ENCODE results near the gene ATP9A.

The ATP9A gene

GRCh38 chr20:51710361-51710894, 57.8 kb downstream of the ATP9A start:
- Histone ChIP-seq H4K20me1 (no peaks in the 10 kb centered on the region), H3K27me3 (no peaks in the 10 kb centered on the region), H3K4me1 (no peaks in the 10 kb centered on the region), H3K36me3 (no peaks in the 10 kb centered on the region), H3K27ac (no peak overlapping the region), H3K9ac (no peak overlapping the region), H3K4me2 (no peak overlapping the region), H3K4me3 (no peak overlapping the region), H3K9me3 (replicated peaks in 1 of 11) (no peaks in the 10 kb centered on the region)
- no peak for TF ChIP-seq Cebpa-rat (IDR thresholded peaks at IDR 0.05)

GRCh38 chr20:51705400-51705799, 62.8 kb downstream of the ATP9A start:
- H3K9ac ChIP-seq, result no peak overlapping the region
- no peaks in the 10 kb centered on the region for H3K27me3 ChIP-seq
- no peak overlapping the region for H3K4me2 ChIP-seq
- no peak for TF ChIP-seq Cebpa-rat (IDR thresholded peaks at IDR 0.05)
- H3K36me3 ChIP-seq, result no peaks in the 10 kb centered on the region
- H3K9me3 ChIP-seq (replicated peaks in 1 of 11), result no peaks in the 10 kb centered on the region
- H4K20me1 ChIP-seq, result no peaks in the 10 kb centered on the region
- H3K4me1 ChIP-seq, result peaks cover 18 to 36% (median 32%) of the 10 kb centered on the region in 10 experiments
- H3K27ac ChIP-seq, result no peak overlapping the region
- no peak overlapping the region for H3K4me3 ChIP-seq

- Histone ChIP-seq H3K9ac (no peak overlapping the region), H4K20me1 (no peaks in the 10 kb centered on the region), H3K4me1 (peaks cover 18 to 38% (median 34%) of the 10 kb centered on the region in 10 experiments), H3K4me2 (peak overlapping the region; percentile 49 to 74 (median 61); a peak in 21 of 22 replicates), H3K4me3 (no peak overlapping the region), H3K9me3 (replicated peaks in 1 of 11) (no peaks in the 10 kb centered on the region), H3K36me3 (no peaks in the 10 kb centered on the region), H3K27ac (peak overlapping the region in 6 of 11 experiments; percentile 8 to 57 (median 41); a peak in 7 of 22 replicates), H3K27me3 (no peaks in the 10 kb centered on the region)
- TF ChIP-seq Cebpa-rat (IDR thresholded peaks at IDR 0.05), result no peak
Measured at GRCh38 chr20:51703400-51704287, 64.5 kb downstream of the ATP9A start.

- H3K4me1 ChIP-seq, result peaks cover 29 to 49% (median 45%) of the 10 kb centered on the region in 10 experiments
Measured at GRCh38 chr20:51702556-51702955, 65.6 kb downstream of the ATP9A start.

GRCh38 chr20:51700809-51701285, 67.3 kb downstream of the ATP9A start:
- Histone ChIP-seq H3K36me3 (no peaks in the 10 kb centered on the region), H3K9ac (no peak overlapping the region), H3K4me3 (no peak overlapping the region), H3K27ac (no peak overlapping the region), H3K9me3 (replicated peaks in 1 of 11) (no peaks in the 10 kb centered on the region), H3K4me1 (peaks cover 46 to 66% (median 62%) of the 10 kb centered on the region in 10 experiments), H3K27me3 (no peaks in the 10 kb centered on the region), H4K20me1 (no peaks in the 10 kb centered on the region), H3K4me2 (no peak overlapping the region)
- no peak for TF ChIP-seq Cebpa-rat (IDR thresholded peaks at IDR 0.05)

More at GRCh38 chr20:51702556-51702955, 65.6 kb downstream of the ATP9A start:
- Histone ChIP-seq H3K27ac (peak overlapping the region; percentile 8 to 57 (median 37); a peak in 14 of 22 replicates), H3K4me2 (peak overlapping the region; percentile 49 to 74 (median 61)), H3K36me3 (no peaks in the 10 kb centered on the region), H4K20me1 (no peaks in the 10 kb centered on the region), H3K27me3 (no peaks in the 10 kb centered on the region), H3K9me3 (replicated peaks in 1 of 11) (no peaks in the 10 kb centered on the region), H3K4me3 (no peak overlapping the region), H3K9ac (peak overlapping the region in 6 of 11 experiments; percentile 3 to 47 (median 27); a peak in 4 of 22 replicates)
- TF ChIP-seq Cebpa-rat (IDR thresholded peaks at IDR 0.05), result no peak

- Histone ChIP-seq H4K20me1 (no peaks in the 10 kb centered on the region), H3K9ac (no peak overlapping the region), H3K4me2 (peak overlapping the region in 8 of 11 experiments; percentile 77 to 93 (median 86); a peak in 16 of 22 replicates), H3K36me3 (no peaks in the 10 kb centered on the region), H3K4me1 (peaks cover 46 to 77% (median 73%) of the 10 kb centered on the region in 10 experiments), H3K9me3 (replicated peaks in 1 of 11) (no peaks in the 10 kb centered on the region), H3K27me3 (no peaks in the 10 kb centered on the region), H3K27ac (peak overlapping the region in 5 of 11 experiments; percentile 64 to 84 (median 82); a peak in 9 of 22 replicates), H3K4me3 (no peak overlapping the region)
- no peak for TF ChIP-seq Cebpa-rat (IDR thresholded peaks at IDR 0.05)
Measured at GRCh38 chr20:51698252-51698651, 69.9 kb downstream of the ATP9A start.

- peaks cover 42 to 77% (median 73%) of the 10 kb centered on the region in 10 experiments for H3K4me1 ChIP-seq
- peak overlapping the region; percentile 66 to 93 (median 83) for H3K4me2 ChIP-seq
- H3K36me3 ChIP-seq, result no peaks in the 10 kb centered on the region
- peak overlapping the region in 8 of 11 experiments; percentile 64 to 84 (median 79); a peak in 17 of 22 replicates for H3K27ac ChIP-seq
- H4K20me1 ChIP-seq, result no peaks in the 10 kb centered on the region
- no peaks in the 10 kb centered on the region for H3K27me3 ChIP-seq
- peak overlapping the region in 9 of 11 experiments; percentile 22 to 78 (median 74); a peak in 13 of 22 replicates for H3K9ac ChIP-seq
- H3K9me3 ChIP-seq (replicated peaks in 1 of 11), result no peaks in the 10 kb centered on the region
- no peak for TF ChIP-seq Cebpa-rat (IDR thresholded peaks at IDR 0.05)
- peak overlapping the region in 7 of 10 experiments; percentile 22 to 53 (median 46); a peak in 11 of 20 replicates for H3K4me3 ChIP-seq
Measured at GRCh38 chr20:51697096-51697826, 70.9 kb downstream of the ATP9A start.

- Histone ChIP-seq H3K4me1 (peaks cover 36 to 75% (median 70%) of the 10 kb centered on the region in 10 experiments), H3K4me3 (peak overlapping the region; percentile 2 to 59 (median 46); a peak in 18 of 20 replicates), H3K9ac (peak overlapping the region; percentile 47 to 78 (median 69); a peak in 21 of 22 replicates), H3K27ac (peak overlapping the region; percentile 56 to 84 (median 77); a peak in 21 of 22 replicates), H3K27me3 (no peaks in the 10 kb centered on the region), H3K4me2 (peak overlapping the region; percentile 66 to 93 (median 83)), H3K9me3 (replicated peaks in 1 of 11) (no peaks in the 10 kb centered on the region), H4K20me1 (no peaks in the 10 kb centered on the region), H3K36me3 (no peaks in the 10 kb centered on the region)
- no peak for TF ChIP-seq Cebpa-rat (IDR thresholded peaks at IDR 0.05)
Measured at GRCh38 chr20:51696304-51697071, 71.7 kb downstream of the ATP9A start.
